T-helper 2 cell treated with Interferon-gamma antibody and Interleukin-4, amounts not matched to agents 5 μg/mL and 100 μg/mL, for 36 hours (primary cell): ENCODE measurements around the gene PCSK6.

Experiments used
- DNase-seq: peaks from one replicate; pipeline ENCODE4 v3.0.0; 2021; ENCODE audit warnings: low spot score
- H3K27ac Mint-ChIP-seq: one replicate; pipeline ENCODE4 v1.8.0; 2021; ENCODE audit warnings: mild to moderate bottlenecking, mixed read lengths
- H3K27me3 Mint-ChIP-seq: one replicate; pipeline ENCODE4 v1.8.0; 2021; ENCODE audit warnings: low read depth, mixed read lengths
- H3K36me3 Mint-ChIP-seq: one replicate; pipeline ENCODE4 v1.8.0; 2021; ENCODE audit warnings: low read depth, mixed read lengths
- H3K4me1 Mint-ChIP-seq: one replicate; pipeline ENCODE4 v1.8.0; 2021; ENCODE audit warnings: low read depth, mixed read lengths
- H3K4me3 Mint-ChIP-seq: one replicate; pipeline ENCODE4 v1.8.0; 2022; ENCODE audit warnings: mild to moderate bottlenecking, moderate library complexity, mixed read lengths
- H3K9me3 Mint-ChIP-seq: one replicate; pipeline ENCODE4 v1.8.0; 2021; ENCODE audit warnings: mixed read lengths

PCSK6 gene

GRCh38 chr15:101489237-101489598, 289 bp downstream of the PCSK6 start:
- H3K4me1 Mint-ChIP-seq: no peaks in the 10 kb centered on the region
- no peaks in the 10 kb centered on the region for H3K9me3 Mint-ChIP-seq
- DNase-seq: no peak
- no peak overlapping the region for H3K4me3 Mint-ChIP-seq
- peaks cover 67% of the 10 kb centered on the region for H3K27me3 Mint-ChIP-seq
- no peaks in the 10 kb centered on the region for H3K36me3 Mint-ChIP-seq
- H3K27ac Mint-ChIP-seq: no peak overlapping the region

- Mint-ChIP-seq H3K4me3 (peak overlapping the region; percentile 41), H3K4me1 (no peaks in the 10 kb centered on the region), H3K9me3 (no peaks in the 10 kb centered on the region), H3K27me3 (peaks cover 60% of the 10 kb centered on the region), H3K27ac (no peak overlapping the region), H3K36me3 (no peaks in the 10 kb centered on the region)
- DNase-seq: no peak
Observed at GRCh38 chr15:101488300-101489164, 975 bp downstream of the PCSK6 start.

GRCh38 chr15:101486696-101487459, 2.6 kb downstream of the PCSK6 start:
- Mint-ChIP-seq H3K4me3 (no peak overlapping the region), H3K4me1 (no peaks in the 10 kb centered on the region), H3K36me3 (no peaks in the 10 kb centered on the region), H3K27me3 (peaks cover 48% of the 10 kb centered on the region), H3K27ac (no peak overlapping the region), H3K9me3 (no peaks in the 10 kb centered on the region)
- DNase-seq: no peak

GRCh38 chr15:101483462-101483861, 6.0 kb downstream of the PCSK6 start:
- Mint-ChIP-seq H3K36me3 (no peaks in the 10 kb centered on the region), H3K9me3 (no peaks in the 10 kb centered on the region), H3K27ac (no peak overlapping the region), H3K27me3 (peaks cover 32% of the 10 kb centered on the region), H3K4me3 (no peak overlapping the region), H3K4me1 (no peaks in the 10 kb centered on the region)
- DNase-seq: no peak

DNA sequence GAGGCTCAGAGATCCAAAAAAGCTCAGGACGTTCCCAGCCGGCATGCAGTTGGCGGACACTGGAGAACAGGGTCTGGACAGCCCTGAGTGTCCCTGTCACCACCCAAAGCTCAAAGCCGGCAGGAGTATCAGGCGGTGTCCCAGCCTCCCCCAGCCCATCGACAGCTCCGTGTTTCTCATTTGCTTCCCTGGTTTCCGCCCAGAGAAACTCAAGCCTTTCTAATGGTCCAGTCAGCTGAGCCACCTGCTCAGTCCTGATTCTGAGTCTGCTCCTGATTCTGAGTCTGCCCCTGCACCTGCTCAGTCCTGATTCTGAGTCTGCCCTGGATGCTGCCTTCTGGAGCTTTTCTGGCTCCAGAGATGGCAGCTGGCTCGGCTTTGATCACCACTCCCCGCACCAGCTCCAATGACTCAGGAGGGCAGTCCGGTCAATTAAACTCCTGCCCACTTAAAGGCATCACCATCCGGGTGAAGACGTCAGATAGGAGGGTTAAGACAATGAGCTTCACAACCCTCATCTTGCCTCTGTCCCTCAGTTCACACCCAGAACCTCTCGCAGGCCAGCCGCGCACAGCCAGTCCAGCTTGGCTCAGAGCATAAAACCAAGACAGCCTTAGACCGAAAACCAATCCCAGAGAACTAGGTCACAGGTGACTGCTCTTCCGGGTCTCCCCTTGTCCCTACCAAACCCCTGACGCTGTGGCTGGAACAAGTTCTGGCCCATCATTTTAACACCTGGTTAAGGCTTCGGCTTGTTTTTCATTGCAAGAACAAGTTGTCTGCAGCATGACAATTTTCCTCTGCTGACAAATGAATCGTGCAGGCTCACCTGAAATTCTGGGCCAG, 6.8 kb downstream of the PCSK6 start:
- H3K4me1 Mint-ChIP-seq: no peaks in the 10 kb centered on the region

GRCh38 chr15:101481917-101482525, 7.5 kb downstream of the PCSK6 start:
- no peak overlapping the region for H3K27ac Mint-ChIP-seq
- no peaks in the 10 kb centered on the region for H3K36me3 Mint-ChIP-seq
- no peak overlapping the region for H3K4me3 Mint-ChIP-seq
- H3K9me3 Mint-ChIP-seq: no peaks in the 10 kb centered on the region
- peaks cover 19% of the 10 kb centered on the region for H3K27me3 Mint-ChIP-seq
- DNase-seq: no peak
- no peaks in the 10 kb centered on the region for H3K4me1 Mint-ChIP-seq

More for the DNA sequence above, 6.8 kb downstream of the PCSK6 start:
- Mint-ChIP-seq H3K9me3 (no peaks in the 10 kb centered on the region), H3K4me3 (no peak overlapping the region), H3K27me3 (peaks cover 25% of the 10 kb centered on the region), H3K36me3 (no peaks in the 10 kb centered on the region), H3K27ac (no peak overlapping the region)
- no peak for DNase-seq

GRCh38 chr15:101481381-101481705, 8.2 kb downstream of the PCSK6 start:
- Mint-ChIP-seq H3K27ac (no peak overlapping the region), H3K36me3 (no peaks in the 10 kb centered on the region), H3K4me1 (no peaks in the 10 kb centered on the region), H3K9me3 (no peaks in the 10 kb centered on the region), H3K27me3 (peaks cover 12% of the 10 kb centered on the region), H3K4me3 (no peak overlapping the region)
- no peak for DNase-seq

GRCh38 chr15:101480613-101481380, 8.7 kb downstream of the PCSK6 start:
- H3K36me3 Mint-ChIP-seq: no peaks in the 10 kb centered on the region
- no peak overlapping the region for H3K27ac Mint-ChIP-seq
- H3K9me3 Mint-ChIP-seq: no peaks in the 10 kb centered on the region
- no peak for DNase-seq
- no peaks in the 10 kb centered on the region for H3K4me1 Mint-ChIP-seq
- H3K4me3 Mint-ChIP-seq: no peak overlapping the region
- peaks cover 10% of the 10 kb centered on the region for H3K27me3 Mint-ChIP-seq

DNA sequence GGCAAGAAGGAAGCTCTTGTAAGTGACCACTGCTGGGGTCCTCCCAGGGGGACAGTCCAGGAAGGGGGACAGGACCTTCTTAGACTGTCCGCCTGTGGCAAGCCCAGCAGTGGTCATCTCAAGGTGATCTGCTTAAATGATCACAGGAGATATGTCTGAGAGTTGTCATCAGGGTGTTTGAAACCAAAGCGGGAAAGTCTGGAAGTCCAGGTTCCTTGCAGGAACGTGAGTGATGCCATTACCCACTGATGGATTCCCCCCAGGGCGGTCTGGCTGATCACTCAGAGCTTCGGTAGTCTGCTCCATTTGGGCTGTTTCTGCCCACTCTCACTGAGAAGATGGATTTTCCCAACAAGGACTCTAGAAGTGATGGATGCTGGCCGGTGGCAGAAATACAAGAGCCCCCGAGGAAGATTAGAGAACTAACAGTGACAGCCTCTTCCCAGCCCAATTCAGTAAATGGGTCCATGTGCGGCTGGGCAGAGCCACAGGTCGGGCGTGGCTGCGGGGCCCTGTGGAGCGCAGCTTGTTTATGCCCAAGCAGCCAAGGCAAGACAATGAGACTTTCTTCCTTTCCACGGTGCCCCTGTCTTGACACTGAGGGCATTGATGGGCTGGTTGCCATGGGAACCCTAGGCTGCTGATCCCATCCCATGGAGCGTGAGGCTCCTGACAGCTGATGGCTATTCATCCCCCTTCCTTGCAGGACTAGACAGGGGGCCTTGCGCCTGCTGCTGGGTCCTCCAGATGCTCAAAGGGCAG, 9.5 kb downstream of the PCSK6 start:
- H3K4me3 Mint-ChIP-seq: no peak overlapping the region
- H3K4me1 Mint-ChIP-seq: no peaks in the 10 kb centered on the region
- peaks cover 3% of the 10 kb centered on the region for H3K27me3 Mint-ChIP-seq
- DNase-seq: no peak
- H3K36me3 Mint-ChIP-seq: no peaks in the 10 kb centered on the region
- H3K27ac Mint-ChIP-seq: no peak overlapping the region
- no peaks in the 10 kb centered on the region for H3K9me3 Mint-ChIP-seq

DNA sequence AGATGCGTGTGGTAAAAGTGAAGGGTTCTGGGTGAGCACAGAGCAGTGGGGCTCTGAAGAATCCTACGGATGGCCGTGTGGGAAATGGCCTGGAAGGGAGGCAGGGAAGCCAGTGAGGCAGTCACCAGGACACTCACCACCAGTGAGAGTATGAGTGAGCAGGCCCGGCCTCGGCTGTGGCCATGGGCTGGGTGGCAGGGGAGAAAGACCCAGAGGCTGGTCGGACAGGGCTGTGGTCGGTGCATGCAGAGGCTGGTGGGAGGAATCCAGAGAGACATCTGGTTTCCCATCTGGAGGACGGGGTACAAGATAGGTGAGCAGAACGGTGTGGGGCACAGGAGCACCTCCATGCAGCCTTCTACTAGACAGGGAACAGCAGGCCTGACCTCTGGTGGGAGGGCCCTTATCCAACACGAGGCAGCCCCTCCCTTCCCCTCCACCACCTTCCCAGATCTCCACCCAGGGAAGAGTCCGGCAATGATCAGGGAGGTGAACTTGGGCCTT, 10.1 kb downstream of the PCSK6 start:
- Mint-ChIP-seq H3K9me3 (no peaks in the 10 kb centered on the region), H3K4me1 (no peaks in the 10 kb centered on the region), H3K4me3 (no peak overlapping the region), H3K27me3 (peaks cover 4% of the 10 kb centered on the region), H3K36me3 (no peaks in the 10 kb centered on the region), H3K27ac (no peak overlapping the region)
- no peak for DNase-seq

GRCh38 chr15:101478701-101479341, 10.7 kb downstream of the PCSK6 start:
- DNase-seq: no peak
- Mint-ChIP-seq H3K27me3 (peaks cover 6% of the 10 kb centered on the region), H3K9me3 (no peaks in the 10 kb centered on the region), H3K4me3 (no peak overlapping the region), H3K4me1 (no peaks in the 10 kb centered on the region), H3K36me3 (no peaks in the 10 kb centered on the region), H3K27ac (no peak overlapping the region)

DNA sequence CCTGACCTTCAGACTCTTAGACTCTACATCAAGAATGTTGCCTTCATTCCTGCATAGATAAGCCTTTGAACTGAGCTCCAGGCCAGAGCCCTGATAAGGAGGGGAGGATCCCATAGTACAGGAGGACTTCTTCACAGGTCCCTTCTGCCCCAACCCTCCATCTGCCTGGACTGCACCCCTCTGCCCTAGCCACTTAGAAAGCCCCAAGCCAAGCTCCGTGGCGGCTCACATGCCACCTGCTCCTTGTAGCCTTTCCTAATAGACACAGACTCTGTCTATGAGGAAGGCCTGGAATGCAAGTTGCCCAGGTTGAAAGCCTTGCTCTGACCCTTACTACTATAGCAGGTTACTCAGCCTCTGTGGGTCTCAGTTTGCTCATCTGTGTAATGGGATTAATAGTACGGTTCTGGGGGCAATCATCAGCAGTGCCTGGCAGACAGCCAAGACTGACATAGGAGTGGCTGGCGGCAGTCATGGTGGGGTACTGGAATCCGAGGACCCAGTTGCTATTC, 11.6 kb downstream of the PCSK6 start:
- Mint-ChIP-seq H3K4me3 (no peak overlapping the region), H3K4me1 (no peaks in the 10 kb centered on the region), H3K36me3 (no peaks in the 10 kb centered on the region), H3K27me3 (peaks cover 6% of the 10 kb centered on the region), H3K9me3 (no peaks in the 10 kb centered on the region), H3K27ac (no peak overlapping the region)
- DNase-seq: no peak
